ENCODE measurements around the gene NASP. TPM values are rescaled to one million over a fixed set of nuclear protein-coding genes. Genes with fewer than 3 reads are reported as not detected.

NASP gene
- total RNA-seq, 1 donor from 2014 or later: 455 TPM

- Mint-ChIP-seq H3K36me3 (ENCODE audit: low read depth) (peaks cover 5% of the 10 kb centered on the region), H3K4me1 (peaks cover 22% of the 10 kb centered on the region), H3K9me3 (no peaks in the 10 kb centered on the region), H3K27me3 (ENCODE audit: low read depth) (no peaks in the 10 kb centered on the region), H3K27ac (ENCODE audit: unreplicated experiment) (peak overlapping the region; percentile 96), H3K4me3 (peak overlapping the region; percentile 98)
- DNase-seq (ENCODE audit: low read depth, low spot score): no peak
- TF ChIP-seq CTCF (conservative IDR thresholded peaks at IDR 0.05): no peak
Measured at GRCh38 chr1:45551684-45552083, 32.2 kb upstream of the NASP start.

- Mint-ChIP-seq H3K9me3 (no peaks in the 10 kb centered on the region), H3K36me3 (ENCODE audit: low read depth) (peaks cover 5% of the 10 kb centered on the region), H3K4me3 (peak overlapping the region; percentile 48), H3K27me3 (ENCODE audit: low read depth) (no peaks in the 10 kb centered on the region), H3K4me1 (peaks cover 22% of the 10 kb centered on the region), H3K27ac (ENCODE audit: unreplicated experiment) (no peak overlapping the region)
- no peak for TF ChIP-seq CTCF (conservative IDR thresholded peaks at IDR 0.05)
- no peak for DNase-seq (ENCODE audit: low read depth, low spot score)
Measured at GRCh38 chr1:45552331-45552730, 31.5 kb upstream of the NASP start.

GRCh38 chr1:45554198-45554597 lies 29.6 kb upstream of the NASP start:
- Mint-ChIP-seq H3K4me3 (no peak overlapping the region), H3K27me3 (ENCODE audit: low read depth) (no peaks in the 10 kb centered on the region), H3K9me3 (no peaks in the 10 kb centered on the region), H3K36me3 (ENCODE audit: low read depth) (peaks cover 5% of the 10 kb centered on the region), H3K4me1 (peaks cover 22% of the 10 kb centered on the region), H3K27ac (ENCODE audit: unreplicated experiment) (no peak overlapping the region)
- no peak for TF ChIP-seq CTCF (conservative IDR thresholded peaks at IDR 0.05)
- no peak for DNase-seq (ENCODE audit: low read depth, low spot score)

- no peak for DNase-seq (ENCODE audit: low read depth, low spot score)
- Mint-ChIP-seq H3K27me3 (ENCODE audit: low read depth) (no peaks in the 10 kb centered on the region), H3K36me3 (ENCODE audit: low read depth) (peaks cover 5% of the 10 kb centered on the region), H3K9me3 (no peaks in the 10 kb centered on the region), H3K4me3 (no peak overlapping the region), H3K4me1 (peaks cover 3% of the 10 kb centered on the region), H3K27ac (ENCODE audit: unreplicated experiment) (no peak overlapping the region)
- TF ChIP-seq CTCF (conservative IDR thresholded peaks at IDR 0.05): no peak
Measured at GRCh38 chr1:45557422-45557944, 26.4 kb upstream of the NASP start.

- Mint-ChIP-seq H3K4me1 (no peaks in the 10 kb centered on the region), H3K9me3 (no peaks in the 10 kb centered on the region), H3K27ac (ENCODE audit: unreplicated experiment) (no peak overlapping the region), H3K4me3 (no peak overlapping the region), H3K27me3 (ENCODE audit: low read depth) (no peaks in the 10 kb centered on the region), H3K36me3 (ENCODE audit: low read depth) (peaks cover 12% of the 10 kb centered on the region)
- TF ChIP-seq CTCF (conservative IDR thresholded peaks at IDR 0.05): no peak
- DNase-seq (ENCODE audit: low read depth, low spot score): no peak
Measured at GRCh38 chr1:45563843-45564242, 20.0 kb upstream of the NASP start.
